Keratinocyte (primary cell): ENCODE results near the gene HS1BP3. TPM values are rescaled to one million over a fixed set of nuclear protein-coding genes. Genes with fewer than 3 reads are reported as not detected.

ENCODE experiments used
- DNase-seq: peaks from one replicate; pipeline ENCODE4 v3.0.0-alpha.2; 2011; ENCODE audit warnings: low read depth, missing footprints, low spot score
- FAIRE-seq: peaks from 2 replicates; lab custom pipeline; 2011; peaks lifted over from hg19 to GRCh38; lab: Jason Lieb, UNC
- H2AFZ ChIP-seq: 2 replicates; pipeline ENCODE4 v1.6.0; 2012; ENCODE audit warnings: low read length, control low read depth, inconsistent platforms; ENCODE audit not compliant: control insufficient read depth
- H3K27ac ChIP-seq: 2 replicates; pipeline ENCODE4 v1.5.1; 2011; ENCODE audit warnings: low read length; ENCODE audit not compliant: control insufficient read depth, insufficient read depth
- H3K27me3 ChIP-seq: 3 replicates; pipeline ENCODE4 v1.6.0; 2011; ENCODE audit warnings: low read length; ENCODE audit not compliant: control insufficient read depth, insufficient read depth; ENCODE audit errors: extremely low read depth
- H3K36me3 ChIP-seq, 2 experiments: 2 replicates in 1 of 2; 3 replicates in 1 of 2; pipeline ENCODE4 v1.5.1; 2011; ENCODE audit warnings: low read length in 2 of 2, mild to moderate bottlenecking in 1 of 2; ENCODE audit not compliant: control insufficient read depth in 2 of 2, insufficient read depth in 2 of 2; ENCODE audit errors: extremely low read depth in 1 of 2
- H3K4me1 ChIP-seq: 3 replicates; pipeline ENCODE4 v1.5.1; 2011; ENCODE audit warnings: low read length; ENCODE audit not compliant: control insufficient read depth, insufficient read depth; ENCODE audit errors: extremely low read depth
- H3K4me2 ChIP-seq: 3 replicates; pipeline ENCODE4 v1.6.0; 2011; ENCODE audit warnings: low read depth, low read length; ENCODE audit not compliant: control insufficient read depth, insufficient read depth; ENCODE audit errors: extremely low read depth
- H3K4me3 ChIP-seq, 3 experiments: fragments of 200-600 bp in 1 of 3; sonication (generic) in 1 of 3; 2 replicates in 2 of 3; 3 replicates in 1 of 3; pipeline ENCODE4 v1.5.1; 2011 to 2016; ENCODE audit warnings: low read length in 3 of 3, mild to moderate bottlenecking in 3 of 3, control low read depth in 2 of 3, inconsistent platforms in 1 of 3, low read depth in 1 of 3, mixed read lengths in 1 of 3, mixed run types in 1 of 3, moderate library complexity in 1 of 3; ENCODE audit not compliant: control insufficient read depth in 2 of 3, insufficient read depth in 2 of 3; ENCODE audit errors: extremely low read depth in 1 of 3
- H3K79me2 ChIP-seq: 2 replicates; pipeline ENCODE4 v1.6.0; 2012; ENCODE audit warnings: low read length; ENCODE audit not compliant: control insufficient read depth, insufficient read depth
- H3K9ac ChIP-seq: 3 replicates; pipeline ENCODE4 v1.6.0; 2011; ENCODE audit warnings: low read length; ENCODE audit not compliant: control insufficient read depth, insufficient read depth; ENCODE audit errors: extremely low read depth
- H3K9me1 ChIP-seq: 3 replicates; pipeline ENCODE4 v1.6.0; 2011; ENCODE audit warnings: low read length; ENCODE audit not compliant: control insufficient read depth, insufficient read depth; ENCODE audit errors: extremely low read depth
- H3K9me3 ChIP-seq: 2 replicates; pipeline ENCODE4 v1.5.1; 2012; ENCODE audit warnings: low read depth, low read length; ENCODE audit not compliant: control insufficient read depth
- H4K20me1 ChIP-seq: 3 replicates; pipeline ENCODE4 v1.6.0; 2011; ENCODE audit warnings: low read length; ENCODE audit not compliant: control insufficient read depth, insufficient read depth; ENCODE audit errors: extremely low read depth
- CTCF ChIP-seq, 3 experiments: IDR thresholded peaks in 1 of 3; conservative IDR thresholded peaks in 1 of 3; optimal IDR thresholded peaks in 1 of 3; 2 replicates in 2 of 3; 3 replicates in 1 of 3; pipeline versions ENCODE3 to v1.5.1; 2011; ENCODE audit warnings: low read length in 3 of 3, mild to moderate bottlenecking in 3 of 3, moderate library complexity in 2 of 3, control low read depth in 1 of 3, inconsistent platforms in 1 of 3; ENCODE audit not compliant: insufficient read depth in 2 of 3; ENCODE audit errors: extremely low read depth in 1 of 3
- EZH2 ChIP-seq: IDR thresholded peaks from one replicate; pipeline ENCODE4 v1.6.1; 2012; ENCODE audit warnings: inconsistent platforms, mild to moderate bottlenecking, low read length, moderate library complexity
- dilution Hi-C: fragments of 300-500 bp; cut with MboI; formaldehyde crosslinking; loops from one replicate; pipeline ENCODE4 v1.7.0; 2020; ENCODE audit warnings: low sequenced_read_pairs; ENCODE audit not compliant: extremely low pct_ligation_motif_present
- polyA plus RNA-seq, 5 experiments: library from polyadenylated mRNA; depleted of rRNA in 3 of 5; stranded (reverse) in 3 of 5; stranded (forward) in 1 of 5; unstranded in 1 of 5; fragments of >200 nt; gene quantifications; 1 replicate in 1 of 5; 2 replicates in 3 of 5; 3 replicates in 1 of 5; pipeline versions ENCODE4 v1.2.1 to v1.2.3, GENCODE V29; 2011 to 2012; ENCODE audit warnings: missing spikeins in 2 of 5, low read depth in 1 of 5, low replicate concordance in 1 of 5

Gene HS1BP3
- polyA plus RNA-seq, 1 donor (not counting 4 experiments of a cell fraction or from before 2014, with no cell fraction given), result 18.5 TPM

GRCh38 chr2:20593072-20594034 is 57.5 kb downstream of the HS1BP3 start:
- H3K4me1 ChIP-seq, result peaks cover 52% of the 10 kb centered on the region

GRCh38 chr2:20592106-20593071 is 58.5 kb downstream of the HS1BP3 start:
- peak overlapping the region; percentile 88 for H3K27ac ChIP-seq
- no peaks in the 10 kb centered on the region for H4K20me1 ChIP-seq
- no peak overlapping the region for H3K9ac ChIP-seq
- TF ChIP-seq CTCF (optimal IDR thresholded peaks at IDR 0.05 in 1 of 3, IDR thresholded peaks at IDR 0.05 in 1 of 3, conservative IDR thresholded peaks at IDR 0.05 in 1 of 3; ENCODE audit: extremely low read depth in 1 of 3, insufficient read depth in 2 of 3, low read length in 3 of 3), result no peak
- TF ChIP-seq EZH2, result no peak
- no peak overlapping the region for H2AFZ ChIP-seq
- no peak for FAIRE-seq
- no peak overlapping the region for H3K4me3 ChIP-seq
- dilution Hi-C loops, result no loop called here
- no peaks in the 10 kb centered on the region for H3K9me3 ChIP-seq
- no peaks in the 10 kb centered on the region for H3K36me3 ChIP-seq
- peaks cover 52% of the 10 kb centered on the region for H3K4me1 ChIP-seq
- DNase-seq, result peak; percentile 32
- no peak overlapping the region for H3K4me2 ChIP-seq
- H3K9me1 ChIP-seq, result peaks cover 2% of the 10 kb centered on the region
- H3K27me3 ChIP-seq, result no peaks in the 10 kb centered on the region
- no peaks in the 10 kb centered on the region for H3K79me2 ChIP-seq

More at GRCh38 chr2:20593072-20594034, 57.5 kb downstream of the HS1BP3 start:
- peaks cover 2% of the 10 kb centered on the region for H3K9me1 ChIP-seq
- dilution Hi-C loops, result no loop called here
- no peaks in the 10 kb centered on the region for H3K79me2 ChIP-seq
- TF ChIP-seq CTCF (optimal IDR thresholded peaks at IDR 0.05 in 1 of 3, IDR thresholded peaks at IDR 0.05 in 1 of 3, conservative IDR thresholded peaks at IDR 0.05 in 1 of 3; ENCODE audit: extremely low read depth in 1 of 3, insufficient read depth in 2 of 3, low read length in 3 of 3), result no peak
- no peak for TF ChIP-seq EZH2
- DNase-seq (peak; percentile 67), FAIRE-seq (peak; percentile 90)
- H3K4me3 ChIP-seq, result no peak overlapping the region
- no peaks in the 10 kb centered on the region for H3K27me3 ChIP-seq
- no peaks in the 10 kb centered on the region for H4K20me1 ChIP-seq
- H3K27ac ChIP-seq, result peak overlapping the region; percentile 88
- H3K36me3 ChIP-seq, result no peaks in the 10 kb centered on the region
- H3K4me2 ChIP-seq, result peak overlapping the region; percentile 49
- H2AFZ ChIP-seq, result peak overlapping the region; percentile 38
- no peaks in the 10 kb centered on the region for H3K9me3 ChIP-seq
- peak overlapping the region; percentile 58 for H3K9ac ChIP-seq
